ENCODE measurements around the gene ZBTB7A. TPM values are rescaled to one million over a fixed set of nuclear protein-coding genes. Genes with fewer than 3 reads are reported as not detected.
A peak's percentile ranks its signal among the peaks of the same experiment; 100 is the strongest.

The ZBTB7A gene
- total RNA-seq, 4 donors from 2014 or later, result 64.9 to 97.7 (median 86.7) TPM

- Histone ChIP-seq H3K27ac (no peak overlapping the region), H3K4me1 (peaks cover 0 to 18% (median 10%) of the 10 kb centered on the region in 4 donors), H3K27me3 (no peaks in the 10 kb centered on the region), H3K9me3 (no peaks in the 10 kb centered on the region), H3K36me3 (no peaks in the 10 kb centered on the region), H3K4me3 (no peak overlapping the region)
- WGBS, 2 donors, result 94 to 99% methylated on average over 3 of the region's 3 CpGs
- DNase-seq (ENCODE audit: low spot score in 2 of 2), result no peak
- TF ChIP-seq CTCF (IDR thresholded peaks at IDR 0.05), result no peak
- TF ChIP-seq EP300 (IDR thresholded peaks at IDR 0.05), result no peak
- no peak for TF ChIP-seq POLR2A (IDR thresholded peaks at IDR 0.05)
These were observed 4.9 kb upstream of the ZBTB7A start for GRCh38 chr19:4071610-4072009.

- TF ChIP-seq POLR2A (IDR thresholded peaks at IDR 0.05) (no peak), CTCF (IDR thresholded peaks at IDR 0.05) (no peak), EP300 (IDR thresholded peaks at IDR 0.05) (no peak)
- no peaks in the 10 kb centered on the region for H3K36me3 ChIP-seq
These were observed 2.7 kb upstream of the ZBTB7A start for GRCh38 chr19:4069331-4069959.

GRCh38 chr19:4068047-4068966 lies 1.6 kb upstream of the ZBTB7A start:
- H3K27me3 ChIP-seq, result no peaks in the 10 kb centered on the region
- H3K36me3 ChIP-seq, result no peaks in the 10 kb centered on the region
- WGBS, 2 donors, result 20 to 27% methylated on average over 30 to 31 of the region's 31 CpGs
- H3K4me3 ChIP-seq, result peak overlapping the region; percentile 74 to 100 (median 96)
- DNase-seq (ENCODE audit: low spot score in 2 of 2), result no peak
- H3K9me3 ChIP-seq, result no peaks in the 10 kb centered on the region
- H3K4me1 ChIP-seq, result peaks cover 0 to 28% (median 17%) of the 10 kb centered on the region in 4 donors
- peak overlapping the region; percentile 88 to 99 (median 94) for H3K27ac ChIP-seq
- TF ChIP-seq EP300 (IDR thresholded peaks at IDR 0.05) (no peak), POLR2A (IDR thresholded peaks at IDR 0.05) (no peak), CTCF (IDR thresholded peaks at IDR 0.05) (no peak)

More at GRCh38 chr19:4069331-4069959, 2.7 kb upstream of the ZBTB7A start:
- peaks cover 0 to 18% (median 10%) of the 10 kb centered on the region in 4 donors for H3K4me1 ChIP-seq
- H3K27me3 ChIP-seq, result no peaks in the 10 kb centered on the region
- no peak for DNase-seq (ENCODE audit: low spot score in 2 of 2)
- H3K4me3 ChIP-seq, result no peak overlapping the region
- H3K27ac ChIP-seq, result peak overlapping the region in 1 of 4 donors; percentile 99
- WGBS, 2 donors, result 59 to 64% methylated on average over 12 of the region's 12 CpGs
- no peaks in the 10 kb centered on the region for H3K9me3 ChIP-seq

GRCh38 chr19:4067396-4068046 lies 822 bp upstream of the ZBTB7A start:
- peak in 1 of 2 donors; percentile 32 for TF ChIP-seq EP300 (IDR thresholded peaks at IDR 0.05)
- TF ChIP-seq POLR2A (IDR thresholded peaks at IDR 0.05), result no peak

GRCh38 chr19:4066176-4066606 lies 508 bp downstream of the ZBTB7A start:
- Histone ChIP-seq H3K4me1 (peaks cover 0 to 49% (median 38%) of the 10 kb centered on the region in 4 donors), H3K27ac (peak overlapping the region; percentile 88 to 99 (median 94)), H3K4me3 (peak overlapping the region; percentile 93 to 100 (median 96)), H3K27me3 (no peaks in the 10 kb centered on the region), H3K9me3 (no peaks in the 10 kb centered on the region), H3K36me3 (no peaks in the 10 kb centered on the region)
- WGBS, 2 donors, result 0% methylated on average over 3 of the region's 31 CpGs; no CpG with 5 or more reads in 1 of the 2 donors
- no peak for DNase-seq (ENCODE audit: low spot score in 2 of 2)
- no peak for TF ChIP-seq POLR2A (IDR thresholded peaks at IDR 0.05)
- no peak for TF ChIP-seq EP300 (IDR thresholded peaks at IDR 0.05)
- no peak for TF ChIP-seq CTCF (IDR thresholded peaks at IDR 0.05)

More at GRCh38 chr19:4067396-4068046, 822 bp upstream of the ZBTB7A start:
- H3K9me3 ChIP-seq, result no peaks in the 10 kb centered on the region
- H3K4me3 ChIP-seq, result peak overlapping the region; percentile 74 to 100 (median 96)
- 1 to 3% methylated on average over 18 to 33 of the region's 58 CpGs for WGBS, 2 donors
- DNase-seq (ENCODE audit: low spot score in 2 of 2), result no peak
- H3K27me3 ChIP-seq, result no peaks in the 10 kb centered on the region
- H3K27ac ChIP-seq, result peak overlapping the region; percentile 88 to 99 (median 94)
- H3K36me3 ChIP-seq, result no peaks in the 10 kb centered on the region
- H3K4me1 ChIP-seq, result peaks cover 0 to 36% (median 24%) of the 10 kb centered on the region in 4 donors

Data from tibial nerve (tissue), 4 donors.